Endothelial cell of umbilical vein (primary cell): ENCODE measurements around the gene NTN5. TPM values are rescaled to one million over a fixed set of nuclear protein-coding genes. Genes with fewer than 3 reads are reported as not detected.
A peak's percentile ranks its signal among the peaks of the same experiment; 100 is the strongest.

Source experiments
- BruUV-seq: library from RNA; stranded (reverse); fragments of 400-500 nt; replicated peaks from 2 replicates; lab custom pipeline; 2021; lab: Mats Ljungman, UMichigan
- CTCF ChIA-PET: fragments of 300-600, 350-600 bp; sonication (Branson Sonifier 250); formaldehyde crosslinking; loops from one replicate; lab custom pipeline; 2021; ENCODE audit warnings: antibody characterized with exemption, inconsistent platforms; lab: Charles Lee
- POLR2A ChIA-PET: fragments of 300-600, 350-600 bp; sonication (Branson Sonifier 250); formaldehyde crosslinking; loops from one replicate; lab custom pipeline; 2021; ENCODE audit warnings: antibody characterized with exemption, inconsistent platforms; lab: Charles Lee
- DNase-seq: peaks from one replicate; pipeline ENCODE4 v3.0.0-alpha.2; 2011; ENCODE audit warnings: low read depth, low spot score
- FAIRE-seq: peaks from 2 replicates; lab custom pipeline; 2011; peaks lifted over from hg19 to GRCh38; lab: Jason Lieb, UNC
- H2AFZ ChIP-seq: 2 replicates; pipeline ENCODE4 v1.6.0; 2012; ENCODE audit warnings: low read depth, low read length, control low read depth, inconsistent platforms
- H3K27ac ChIP-seq: 2 replicates; pipeline ENCODE4 v1.5.1; 2011; ENCODE audit warnings: low read depth, mild to moderate bottlenecking, control low read depth, low read length, moderate library complexity; ENCODE audit not compliant: insufficient read depth
- H3K27me3 ChIP-seq, 2 experiments: 2 replicates each; pipeline versions ENCODE4 v1.6.0 to v1.6.1; 2011; ENCODE audit warnings: low read length in 2 of 2, mixed read lengths in 1 of 2; ENCODE audit not compliant: control insufficient read depth in 2 of 2, insufficient read depth in 2 of 2
- H3K36me3 ChIP-seq, 2 experiments: 2 replicates in 1 of 2; 3 replicates in 1 of 2; pipeline ENCODE4 v1.5.1; 2011; ENCODE audit warnings: low read length in 2 of 2, mild to moderate bottlenecking in 1 of 2, moderate library complexity in 1 of 2; ENCODE audit not compliant: control insufficient read depth in 2 of 2, insufficient read depth in 2 of 2; ENCODE audit errors: extremely low read depth in 1 of 2
- H3K4me1 ChIP-seq: 3 replicates; pipeline ENCODE4 v1.5.1; 2011; ENCODE audit warnings: mild to moderate bottlenecking, low read length; ENCODE audit not compliant: control insufficient read depth, insufficient read depth; ENCODE audit errors: extremely low read depth
- H3K4me2 ChIP-seq: 2 replicates; pipeline ENCODE4 v1.6.1; 2011; ENCODE audit warnings: low read length, control low read depth, mixed read lengths; ENCODE audit not compliant: insufficient read depth
- H3K4me3 ChIP-seq, 3 experiments: fragments of 200-600 bp in 1 of 3; sonication (generic), shearing (Covaris generic) in 1 of 3; replicated peaks in 1 of 3; 2 replicates each; pipeline ENCODE4 v1.5.1; 2011 to 2016; ENCODE audit warnings: control low read depth in 3 of 3, low read length in 3 of 3, mild to moderate bottlenecking in 2 of 3, inconsistent platforms in 1 of 3, low read depth in 1 of 3, moderate library complexity in 1 of 3; ENCODE audit not compliant: insufficient read depth in 1 of 3
- H3K79me2 ChIP-seq: 2 replicates; pipeline ENCODE4 v1.6.0; 2012; ENCODE audit warnings: low read length, inconsistent platforms; ENCODE audit not compliant: control insufficient read depth, insufficient read depth
- H3K9ac ChIP-seq: replicated peaks from 2 replicates; pipeline ENCODE3; 2011; ENCODE audit warnings: low read length, control low read depth; ENCODE audit not compliant: insufficient read depth; ENCODE audit errors: extremely low read depth
- H3K9me1 ChIP-seq: replicated peaks from 3 replicates; pipeline ENCODE4 v1.6.0; 2011; ENCODE audit warnings: mild to moderate bottlenecking, low read length; ENCODE audit not compliant: control insufficient read depth, insufficient read depth; ENCODE audit errors: extremely low read depth
- H3K9me3 ChIP-seq: replicated peaks from 2 replicates; pipeline ENCODE4 v1.5.1; 2012; ENCODE audit warnings: low read length, inconsistent platforms; ENCODE audit not compliant: control insufficient read depth, insufficient read depth
- H4K20me1 ChIP-seq: replicated peaks from 2 replicates; pipeline ENCODE3; 2011; ENCODE audit warnings: mild to moderate bottlenecking, low read length; ENCODE audit not compliant: control insufficient read depth, insufficient read depth; ENCODE audit errors: extremely low read depth
- FOS ChIP-seq: IDR thresholded peaks from 2 replicates; pipeline ENCODE4 v1.6.1; 2011; ENCODE audit warnings: mild to moderate bottlenecking, low read length, moderate library complexity, borderline replicate concordance; ENCODE audit not compliant: insufficient read depth
- GATA2 ChIP-seq: IDR thresholded peaks from 2 replicates; pipeline ENCODE4 v1.7.0; 2011; ENCODE audit warnings: low read depth, mild to moderate bottlenecking, moderate library complexity, mixed read lengths, low read length; ENCODE audit not compliant: insufficient read length, insufficient read depth
- MAX ChIP-seq: IDR thresholded peaks from 2 replicates; pipeline ENCODE4 v1.6.1; 2011; ENCODE audit not compliant: insufficient read depth, insufficient read length
- MYC ChIP-seq: IDR thresholded peaks from one replicate; pipeline ENCODE4 v1.6.1; 2011; ENCODE audit warnings: mild to moderate bottlenecking, low read depth, low read length
- POLR2A ChIP-seq: IDR thresholded peaks from 2 replicates; pipeline ENCODE4 v1.6.1; 2012; ENCODE audit warnings: low read depth, mild to moderate bottlenecking, control low read depth, low read length
- POLR2AphosphoS5 ChIP-seq: IDR thresholded peaks from 2 replicates; pipeline ENCODE4 v1.6.1; 2012; ENCODE audit warnings: low read depth, mild to moderate bottlenecking, control low read depth, low read length, moderate library complexity; ENCODE audit not compliant: insufficient read depth
- dilution Hi-C: fragments of 300-500 bp; cut with MboI; formaldehyde crosslinking; loops from one replicate; pipeline ENCODE4 v1.15.0; 2019; ENCODE audit warnings: low sequenced_read_pairs; ENCODE audit not compliant: extremely low pct_ligation_motif_present
- intact Hi-C: fragments of 100-400 bp; cut with micrococcal nuclease; formaldehyde crosslinking; loops from one replicate; pipeline ENCODE4 v1.10.0; 2022
- polyA plus RNA-seq, 4 experiments: library from polyadenylated mRNA; depleted of rRNA in 3 of 4; stranded (reverse) in 3 of 4; unstranded in 1 of 4; fragments of >200 nt; gene quantifications; 2 replicates each; pipeline versions ENCODE4 v1.2.1 to v1.2.3, GENCODE V29; 2011 to 2012; ENCODE audit warnings: missing spikeins in 1 of 4
- total RNA-seq: library from RNA; stranded (reverse); gene quantifications from 2 replicates; pipeline ENCODE4 v1.2.3, GENCODE V29; 2021
- TF ChIP-seq, protein P1 (sequence below), 2 donors: IDR thresholded peaks; 1 replicate in 1 of 2; 2 replicates in 1 of 2; pipeline ENCODE4 v1.5.1; 2011; ENCODE audit warnings: low read length in 2 of 2, mild to moderate bottlenecking in 2 of 2, moderate library complexity in 2 of 2, control low read depth in 1 of 2, inconsistent platforms in 1 of 2, low read depth in 1 of 2; ENCODE audit not compliant: insufficient read depth in 1 of 2; ENCODE audit errors: extremely low read depth in 1 of 2

NTN5 gene
- total and polyA plus RNA-seq, 2 donors (not counting 3 experiments of a cell fraction or from before 2014, with no cell fraction given), result 0.11 TPM; not detected in 1

DNA sequence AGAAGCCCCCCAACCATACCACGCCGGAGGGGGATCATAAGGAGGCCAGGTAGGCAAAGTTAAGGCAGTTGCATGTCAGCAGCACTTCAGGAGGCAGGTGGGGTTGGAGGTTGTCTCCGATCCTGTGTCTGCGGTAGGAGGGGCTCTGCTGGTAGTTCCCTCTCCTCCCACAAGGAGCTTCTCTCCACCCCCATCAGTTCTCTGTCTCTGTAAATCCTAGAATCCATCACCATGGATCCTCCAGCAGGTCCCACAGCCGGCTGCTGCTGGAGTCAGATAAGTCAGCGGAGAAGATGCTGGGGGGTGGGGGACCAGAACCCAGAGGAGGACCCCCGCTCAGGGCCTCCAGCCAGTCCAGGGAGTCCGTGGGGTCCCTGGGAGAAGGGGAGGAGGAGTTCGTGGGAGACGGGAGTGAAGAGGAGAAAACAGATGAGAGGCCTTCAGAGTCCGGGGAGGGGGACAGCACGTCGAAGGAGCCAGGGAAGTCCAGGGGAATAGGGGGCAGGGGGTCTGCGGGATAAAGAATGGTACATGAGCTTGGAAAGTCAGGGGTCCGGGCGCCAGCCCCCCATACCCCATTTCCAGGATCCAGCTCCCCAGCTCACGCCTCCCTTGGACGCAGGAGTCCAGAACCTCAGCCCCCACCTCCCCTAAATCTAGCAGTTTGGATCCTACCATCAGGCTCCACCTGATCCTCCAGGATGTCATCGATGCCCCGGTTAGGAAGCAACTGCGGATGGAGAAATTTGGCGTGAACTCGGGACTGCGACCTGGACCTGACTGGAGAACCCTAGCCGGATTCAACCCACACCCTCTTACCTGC is 40.4 kb upstream of the NTN5 start:
- POLR2A ChIA-PET, result interaction anchor here (1.0 kb wide), 1 partner anchor 12 kb away, joined by 3 read pairs; no protein-coding TSS in a partner anchor
- Histone ChIP-seq H3K36me3 (no peaks in the 10 kb centered on the region), H4K20me1 (no peaks in the 10 kb centered on the region), H3K27ac (no peak overlapping the region), H3K4me3 (peak overlapping the region; percentile 37 to 63 (median 50)), H3K27me3 (no peaks in the 10 kb centered on the region), H3K4me1 (peaks cover 15% of the 10 kb centered on the region), H3K9me3 (no peaks in the 10 kb centered on the region), H3K9ac (peak overlapping the region; percentile 7), H3K79me2 (no peaks in the 10 kb centered on the region), H2AFZ (peak overlapping the region; percentile 85), H3K9me1 (no peaks in the 10 kb centered on the region), H3K4me2 (peak overlapping the region; percentile 61)
- BruUV-seq, result no TSS peak
- intact Hi-C loops, result no loop called here
- dilution Hi-C loops, result no loop called here
- TF ChIP-seq, protein P1, sequence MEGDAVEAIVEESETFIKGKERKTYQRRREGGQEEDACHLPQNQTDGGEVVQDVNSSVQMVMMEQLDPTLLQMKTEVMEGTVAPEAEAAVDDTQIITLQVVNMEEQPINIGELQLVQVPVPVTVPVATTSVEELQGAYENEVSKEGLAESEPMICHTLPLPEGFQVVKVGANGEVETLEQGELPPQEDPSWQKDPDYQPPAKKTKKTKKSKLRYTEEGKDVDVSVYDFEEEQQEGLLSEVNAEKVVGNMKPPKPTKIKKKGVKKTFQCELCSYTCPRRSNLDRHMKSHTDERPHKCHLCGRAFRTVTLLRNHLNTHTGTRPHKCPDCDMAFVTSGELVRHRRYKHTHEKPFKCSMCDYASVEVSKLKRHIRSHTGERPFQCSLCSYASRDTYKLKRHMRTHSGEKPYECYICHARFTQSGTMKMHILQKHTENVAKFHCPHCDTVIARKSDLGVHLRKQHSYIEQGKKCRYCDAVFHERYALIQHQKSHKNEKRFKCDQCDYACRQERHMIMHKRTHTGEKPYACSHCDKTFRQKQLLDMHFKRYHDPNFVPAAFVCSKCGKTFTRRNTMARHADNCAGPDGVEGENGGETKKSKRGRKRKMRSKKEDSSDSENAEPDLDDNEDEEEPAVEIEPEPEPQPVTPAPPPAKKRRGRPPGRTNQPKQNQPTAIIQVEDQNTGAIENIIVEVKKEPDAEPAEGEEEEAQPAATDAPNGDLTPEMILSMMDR (IDR thresholded peaks at IDR 0.05; ENCODE audit: extremely low read depth in 1 of 2, insufficient read depth in 1 of 2, low read depth in 1 of 2, low read length in 2 of 2), result peak in 1 of 2 donors; percentile 19
- TF ChIP-seq FOS, result no peak
- DNase-seq (no peak), FAIRE-seq (no peak)
- CTCF ChIA-PET, result interaction anchor here (0.6 to 3.9 kb wide), 15 partner anchors 9 to 257 kb away, joined by 3 to 31 read pairs (median 5); partner anchors contain the start of genes CA11 and FUT2

- Histone ChIP-seq H3K9ac (no peak overlapping the region), H3K27me3 (no peaks in the 10 kb centered on the region), H4K20me1 (no peaks in the 10 kb centered on the region), H3K9me3 (no peaks in the 10 kb centered on the region), H3K4me3 (no peak overlapping the region), H3K4me2 (no peak overlapping the region), H3K4me1 (peaks cover 13% of the 10 kb centered on the region), H3K36me3 (no peaks in the 10 kb centered on the region), H2AFZ (no peak overlapping the region), H3K27ac (no peak overlapping the region), H3K9me1 (no peaks in the 10 kb centered on the region), H3K79me2 (no peaks in the 10 kb centered on the region)
- ChIA-PET POLR2A (no interaction called here), CTCF (interaction anchor here (1.1 to 3.8 kb wide), 4 partner anchors 9 to 131 kb away, joined by 3 to 31 read pairs (median 8); partner anchors contain the start of gene CA11)
- intact Hi-C loops (no loop called here), dilution Hi-C loops (no loop called here)
- FAIRE-seq, result no peak
- TF ChIP-seq MAX (no peak), POLR2A (no peak), POLR2AphosphoS5 (no peak), GATA2 (no peak), MYC (no peak), FOS (no peak)
- TF ChIP-seq, protein P1 (IDR thresholded peaks at IDR 0.05; ENCODE audit: extremely low read depth in 1 of 2, insufficient read depth in 1 of 2, low read depth in 1 of 2, low read length in 2 of 2), result no peak
- BruUV-seq, result no TSS peak
- DNase-seq, result no peak
Measured at GRCh38 chr19:48711106-48711662, 38.4 kb upstream of the NTN5 start.
